ENCODE results near the gene TSPYL2. TPM values are rescaled to one million over a fixed set of nuclear protein-coding genes. Genes with fewer than 3 reads are reported as not detected.

TSPYL2 gene
- total RNA-seq, 2 donors from 2014 or later: 49.6 to 97.4 TPM

DNA sequence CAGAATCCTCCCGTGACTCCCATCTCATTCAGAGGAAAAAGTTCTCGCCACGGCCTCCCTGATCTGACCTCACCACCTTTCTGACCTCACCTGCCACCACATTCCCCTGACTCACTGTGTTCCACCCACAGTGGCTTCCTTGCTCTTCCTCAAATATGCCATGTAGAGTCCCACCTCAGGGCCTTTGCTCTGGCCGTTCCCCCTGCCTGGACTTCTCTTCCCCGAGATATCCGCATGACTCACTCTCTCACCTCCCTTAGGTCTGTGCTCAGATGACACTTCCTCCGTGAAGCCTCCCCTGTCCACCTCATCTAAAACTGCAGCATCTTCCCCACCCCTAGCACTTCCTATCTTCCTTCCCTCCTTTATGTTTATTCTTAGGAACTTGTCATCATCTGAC is 7.2 kb upstream of the TSPYL2 start:
- peak overlapping the region in 1 of 2 donors; percentile 14 for H3K27ac Mint-ChIP-seq
- DNase-seq (ENCODE audit: low spot score in 2 of 2): no peak
- H3K36me3 Mint-ChIP-seq: no peaks in the 10 kb centered on the region

DNA sequence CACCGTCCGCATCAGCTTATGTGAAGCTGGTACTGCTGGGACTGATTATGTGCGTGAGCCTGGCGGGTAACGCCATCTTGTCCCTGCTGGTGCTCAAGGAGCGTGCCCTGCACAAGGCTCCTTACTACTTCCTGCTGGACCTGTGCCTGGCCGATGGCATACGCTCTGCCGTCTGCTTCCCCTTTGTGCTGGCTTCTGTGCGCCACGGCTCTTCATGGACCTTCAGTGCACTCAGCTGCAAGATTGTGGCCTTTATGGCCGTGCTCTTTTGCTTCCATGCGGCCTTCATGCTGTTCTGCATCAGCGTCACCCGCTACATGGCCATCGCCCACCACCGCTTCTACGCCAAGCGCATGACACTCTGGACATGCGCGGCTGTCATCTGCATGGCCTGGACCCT is 5.5 kb upstream of the TSPYL2 start:
- no peak overlapping the region for H3K27ac Mint-ChIP-seq

More for the DNA sequence above, 7.2 kb upstream of the TSPYL2 start:
- H3K9me3 Mint-ChIP-seq: no peaks in the 10 kb centered on the region
- peak; percentile 16 to 62 for ATAC-seq

DNA sequence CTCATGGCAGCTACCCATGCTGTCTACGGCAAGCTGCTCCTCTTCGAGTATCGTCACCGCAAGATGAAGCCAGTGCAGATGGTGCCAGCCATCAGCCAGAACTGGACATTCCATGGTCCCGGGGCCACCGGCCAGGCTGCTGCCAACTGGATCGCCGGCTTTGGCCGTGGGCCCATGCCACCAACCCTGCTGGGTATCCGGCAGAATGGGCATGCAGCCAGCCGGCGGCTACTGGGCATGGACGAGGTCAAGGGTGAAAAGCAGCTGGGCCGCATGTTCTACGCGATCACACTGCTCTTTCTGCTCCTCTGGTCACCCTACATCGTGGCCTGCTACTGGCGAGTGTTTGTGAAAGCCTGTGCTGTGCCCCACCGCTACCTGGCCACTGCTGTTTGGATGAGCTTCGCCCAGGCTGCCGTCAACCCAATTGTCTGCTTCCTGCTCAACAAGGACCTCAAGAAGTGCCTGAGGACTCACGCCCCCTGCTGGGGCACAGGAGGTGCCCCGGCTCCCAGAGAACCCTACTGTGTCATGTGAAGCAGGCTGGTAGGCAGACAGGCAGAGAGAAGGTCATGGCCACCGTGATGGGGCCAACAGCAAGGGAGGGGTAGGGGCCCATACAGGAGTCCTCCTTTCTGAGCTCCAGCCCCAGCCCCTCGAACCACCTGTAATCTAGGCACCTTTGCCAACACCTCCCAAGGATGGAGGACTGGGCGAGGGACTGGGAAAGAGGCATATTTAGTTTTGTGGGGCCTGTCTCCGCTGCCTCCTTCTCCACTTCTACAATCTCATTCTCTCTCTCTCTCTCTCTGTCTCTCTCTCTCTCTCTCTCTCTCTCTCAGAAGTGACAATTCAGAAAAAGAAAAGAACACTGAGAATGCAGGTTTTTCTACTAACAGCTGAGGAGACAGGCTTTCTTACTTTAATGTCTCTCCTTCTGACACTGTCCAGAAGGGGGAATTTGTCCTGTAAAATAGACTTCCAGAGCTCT is 4.7 kb upstream of the TSPYL2 start:
- DNase-seq (ENCODE audit: low spot score in 2 of 2): no peak
- ATAC-seq: no peak
- no peaks in the 10 kb centered on the region for H3K9me3 Mint-ChIP-seq
- no peak overlapping the region for H3K27ac Mint-ChIP-seq
- peaks cover under 1 to 5% of the 10 kb centered on the region in 2 donors for H3K36me3 Mint-ChIP-seq

More for the DNA sequence above, 5.5 kb upstream of the TSPYL2 start:
- Mint-ChIP-seq H3K9me3 (no peaks in the 10 kb centered on the region), H3K36me3 (peaks cover 0 to under 1% of the 10 kb centered on the region in 2 donors)
- DNase-seq (ENCODE audit: low spot score in 2 of 2) (no peak), ATAC-seq (no peak)

DNA sequence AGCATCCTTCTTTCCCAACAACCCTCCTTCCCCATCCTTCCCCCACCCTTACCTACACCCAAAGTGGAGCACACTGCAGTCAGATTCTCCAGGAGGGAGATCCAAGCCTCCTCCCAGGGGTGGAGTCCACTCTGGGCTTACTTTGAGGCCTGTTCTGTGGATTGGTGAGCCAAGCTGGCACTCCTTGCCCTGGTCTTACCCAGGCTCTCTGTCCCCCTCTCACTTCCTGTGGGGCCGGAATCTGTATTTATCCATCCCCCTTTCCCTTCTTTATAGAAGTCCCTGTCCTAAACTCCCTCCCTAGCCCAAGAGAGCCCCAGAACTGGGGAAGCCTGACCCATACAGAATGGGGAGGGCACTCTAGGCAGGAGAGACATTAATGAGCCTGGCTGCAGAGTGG is 3.2 kb upstream of the TSPYL2 start:
- ATAC-seq (no peak), DNase-seq (ENCODE audit: low spot score in 2 of 2) (no peak)
- Mint-ChIP-seq H3K36me3 (peaks cover 13 to 19% of the 10 kb centered on the region in 2 donors), H3K9me3 (no peaks in the 10 kb centered on the region), H3K27ac (peak overlapping the region in 1 of 2 donors; percentile 22)

DNA sequence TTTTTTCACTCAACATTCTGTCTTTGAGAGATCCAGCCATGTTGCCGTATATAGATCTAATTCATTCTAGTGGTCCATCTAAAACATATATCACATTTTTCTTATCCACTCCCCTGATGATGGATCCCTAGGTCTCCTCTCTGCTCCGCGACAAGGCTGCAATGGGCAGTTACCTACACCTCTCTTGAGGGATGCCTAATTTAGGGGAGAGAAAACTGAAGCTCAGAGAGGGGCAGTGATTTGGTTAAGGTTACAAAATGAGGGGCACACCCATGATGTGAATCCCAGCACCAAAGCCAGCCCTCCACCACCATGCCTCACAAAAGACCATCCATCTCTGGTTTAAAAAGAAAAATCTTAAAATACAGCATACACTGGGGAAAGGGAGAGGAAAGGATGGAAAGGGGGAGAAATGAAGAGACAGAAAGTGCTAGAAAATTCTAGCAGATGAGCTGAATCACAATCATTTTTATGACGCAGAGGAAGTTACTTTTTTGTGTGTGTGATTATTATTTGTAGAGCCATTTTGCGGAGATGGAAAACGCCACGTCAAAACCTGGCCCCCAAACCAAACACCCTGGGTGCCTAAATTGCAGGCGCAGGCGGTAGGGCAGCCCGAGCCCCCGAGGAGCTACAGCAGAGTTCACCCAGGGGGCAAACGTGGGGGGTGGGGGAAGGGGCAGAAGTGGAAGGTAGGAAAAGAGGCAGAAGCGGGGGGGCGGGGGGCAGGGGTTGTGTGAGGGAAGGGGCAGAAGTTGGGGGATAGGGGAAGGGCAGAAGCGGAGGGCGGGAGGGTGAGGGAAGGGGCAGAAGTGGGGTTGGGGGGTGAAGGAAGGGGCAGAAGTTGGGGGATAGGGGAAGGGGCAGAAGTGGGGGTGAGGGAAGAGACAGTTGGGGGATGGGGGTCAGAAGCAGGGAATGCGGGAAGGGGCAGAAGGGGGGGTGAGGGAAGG is 1.3 kb upstream of the TSPYL2 start:
- no peak for ATAC-seq
- DNase-seq (ENCODE audit: low spot score in 2 of 2): no peak
- H3K9me3 Mint-ChIP-seq: no peaks in the 10 kb centered on the region
- H3K27ac Mint-ChIP-seq: peak overlapping the region; percentile 92 to 94
- peaks cover 29 to 31% of the 10 kb centered on the region in 2 donors for H3K36me3 Mint-ChIP-seq

DNA sequence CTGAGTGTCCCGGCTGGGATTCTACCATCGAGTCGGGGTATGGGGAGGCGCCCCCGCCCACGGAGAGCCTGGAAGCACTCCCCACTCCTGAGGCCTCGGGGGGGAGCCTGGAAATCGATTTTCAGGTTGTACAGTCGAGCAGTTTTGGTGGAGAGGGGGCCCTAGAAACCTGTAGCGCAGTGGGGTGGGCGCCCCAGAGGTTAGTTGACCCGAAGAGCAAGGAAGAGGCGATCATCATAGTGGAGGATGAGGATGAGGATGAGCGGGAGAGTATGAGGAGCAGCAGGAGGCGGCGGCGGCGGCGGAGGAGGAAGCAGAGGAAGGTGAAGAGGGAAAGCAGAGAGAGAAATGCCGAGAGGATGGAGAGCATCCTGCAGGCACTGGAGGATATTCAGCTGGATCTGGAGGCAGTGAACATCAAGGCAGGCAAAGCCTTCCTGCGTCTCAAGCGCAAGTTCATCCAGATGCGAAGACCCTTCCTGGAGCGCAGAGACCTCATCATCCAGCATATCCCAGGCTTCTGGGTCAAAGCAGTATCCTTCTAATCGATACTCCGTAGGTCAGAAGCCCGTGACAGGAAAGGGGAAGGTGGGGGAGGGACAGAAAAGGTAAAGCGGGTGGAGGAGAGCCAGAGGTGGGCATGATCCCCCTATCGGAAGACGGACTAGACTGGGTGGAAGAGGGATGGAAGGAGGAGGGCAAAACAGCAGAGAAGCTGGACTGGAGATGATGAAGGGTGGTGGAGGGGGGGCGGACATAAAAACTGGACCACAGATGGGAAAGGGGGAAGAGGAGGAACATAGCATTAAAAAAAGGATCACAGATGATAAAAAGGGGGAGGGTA is 828 bp downstream of the TSPYL2 start:
- peaks cover 33 to 34% of the 10 kb centered on the region in 2 donors for H3K36me3 Mint-ChIP-seq

DNA sequence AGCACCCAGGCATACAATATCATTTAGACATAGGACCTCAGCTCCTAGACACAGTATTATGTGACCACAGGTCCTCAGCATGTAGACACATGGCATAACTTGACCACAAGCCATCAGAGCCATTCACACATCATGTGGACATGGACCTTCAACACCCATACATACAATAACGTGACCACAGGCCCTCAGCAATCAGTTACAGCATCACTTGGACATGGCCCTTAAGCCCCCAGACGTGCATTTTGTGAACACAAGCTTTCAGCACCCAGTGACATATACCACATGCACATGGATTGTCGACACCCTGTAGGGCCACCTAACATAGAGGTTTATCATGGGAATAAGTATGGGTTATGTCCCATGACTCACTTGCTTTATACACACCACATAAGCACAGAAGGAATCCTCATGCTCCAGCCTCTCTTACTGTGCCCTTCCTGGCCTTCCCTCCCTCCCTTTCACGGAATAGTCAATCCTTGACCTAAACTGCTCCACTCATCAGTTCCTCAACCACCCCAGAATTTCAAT is 1.9 kb downstream of the TSPYL2 start:
- Mint-ChIP-seq H3K9me3 (no peaks in the 10 kb centered on the region), H3K27ac (peak overlapping the region; percentile 91 to 96), H3K36me3 (peaks cover 38% of the 10 kb centered on the region in 2 donors)
- ATAC-seq: peak in 1 of 2 donors; percentile 3
- DNase-seq (ENCODE audit: low spot score in 2 of 2): no peak

More for the DNA sequence above, 828 bp downstream of the TSPYL2 start:
- Mint-ChIP-seq H3K27ac (peak overlapping the region; percentile 91 to 96), H3K9me3 (no peaks in the 10 kb centered on the region)
- DNase-seq (ENCODE audit: low spot score in 2 of 2) (no peak), ATAC-seq (no peak)

DNA sequence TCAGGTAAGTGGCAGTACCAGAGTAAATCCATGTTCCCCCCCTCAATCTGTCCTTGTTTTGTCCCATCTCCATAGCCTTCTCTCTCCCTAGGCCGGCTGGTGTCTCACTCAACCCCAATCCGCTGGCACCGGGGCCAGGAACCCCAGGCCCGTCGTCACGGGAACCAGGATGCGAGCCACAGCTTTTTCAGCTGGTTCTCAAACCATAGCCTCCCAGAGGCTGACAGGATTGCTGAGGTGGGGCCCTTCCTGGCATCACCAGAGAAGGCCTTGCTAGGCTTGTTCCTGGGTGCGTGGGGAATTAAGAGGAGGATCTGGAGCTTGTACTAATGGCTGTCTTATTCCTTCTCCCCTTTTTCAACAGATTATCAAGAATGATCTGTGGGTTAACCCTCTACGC is 2.7 kb downstream of the TSPYL2 start:
- ATAC-seq (no peak), DNase-seq (ENCODE audit: low spot score in 2 of 2) (no peak)
- Mint-ChIP-seq H3K27ac (peak overlapping the region; percentile 82 to 96), H3K9me3 (no peaks in the 10 kb centered on the region), H3K36me3 (peaks cover 38% of the 10 kb centered on the region in 2 donors)

DNA sequence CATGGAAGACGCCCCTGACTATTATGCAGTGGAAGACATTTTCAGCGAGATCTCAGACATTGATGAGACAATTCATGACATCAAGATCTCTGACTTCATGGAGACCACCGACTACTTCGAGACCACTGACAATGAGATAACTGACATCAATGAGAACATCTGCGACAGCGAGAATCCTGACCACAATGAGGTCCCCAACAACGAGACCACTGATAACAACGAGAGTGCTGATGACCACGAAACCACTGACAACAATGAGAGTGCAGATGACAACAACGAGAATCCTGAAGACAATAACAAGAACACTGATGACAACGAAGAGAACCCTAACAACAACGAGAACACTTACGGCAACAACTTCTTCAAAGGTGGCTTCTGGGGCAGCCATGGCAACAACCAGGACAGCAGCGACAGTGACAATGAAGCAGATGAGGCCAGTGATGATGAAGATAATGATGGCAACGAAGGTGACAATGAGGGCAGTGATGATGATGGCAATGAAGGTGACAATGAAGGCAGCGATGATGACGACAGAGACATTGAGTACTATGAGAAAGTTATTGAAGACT is 3.6 kb downstream of the TSPYL2 start:
- Mint-ChIP-seq H3K36me3 (peaks cover 38% of the 10 kb centered on the region in 2 donors), H3K9me3 (no peaks in the 10 kb centered on the region)
- no peak for DNase-seq (ENCODE audit: low spot score in 2 of 2)

DNA sequence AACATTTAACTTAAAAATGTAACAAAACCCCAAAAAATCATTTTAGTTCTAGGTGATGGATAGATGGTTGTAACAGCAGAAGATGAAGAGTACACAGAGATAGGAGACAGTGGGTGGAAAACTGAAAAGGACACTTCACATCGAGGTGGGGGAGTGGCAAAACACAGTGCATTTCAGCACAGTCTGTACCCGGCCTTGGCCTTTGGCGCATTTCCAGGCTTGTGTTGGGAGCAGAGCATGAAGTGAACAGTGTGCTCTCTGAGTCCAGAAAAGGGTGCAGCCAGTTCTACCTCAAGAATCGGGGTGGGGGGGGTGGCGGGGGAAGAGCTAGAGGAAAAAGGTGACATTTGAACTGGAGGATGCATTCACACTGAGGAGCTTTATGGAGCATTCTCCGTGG is 4.3 kb downstream of the TSPYL2 start:
- peaks cover 38% of the 10 kb centered on the region in 2 donors for H3K36me3 Mint-ChIP-seq
- H3K27ac Mint-ChIP-seq: peak overlapping the region in 1 of 2 donors; percentile 96
- DNase-seq (ENCODE audit: low spot score in 2 of 2) (no peak), ATAC-seq (no peak)
- H3K9me3 Mint-ChIP-seq: no peaks in the 10 kb centered on the region

More for the DNA sequence above, 3.6 kb downstream of the TSPYL2 start:
- H3K27ac Mint-ChIP-seq: peak overlapping the region; percentile 75 to 96
- ATAC-seq: no peak

DNA sequence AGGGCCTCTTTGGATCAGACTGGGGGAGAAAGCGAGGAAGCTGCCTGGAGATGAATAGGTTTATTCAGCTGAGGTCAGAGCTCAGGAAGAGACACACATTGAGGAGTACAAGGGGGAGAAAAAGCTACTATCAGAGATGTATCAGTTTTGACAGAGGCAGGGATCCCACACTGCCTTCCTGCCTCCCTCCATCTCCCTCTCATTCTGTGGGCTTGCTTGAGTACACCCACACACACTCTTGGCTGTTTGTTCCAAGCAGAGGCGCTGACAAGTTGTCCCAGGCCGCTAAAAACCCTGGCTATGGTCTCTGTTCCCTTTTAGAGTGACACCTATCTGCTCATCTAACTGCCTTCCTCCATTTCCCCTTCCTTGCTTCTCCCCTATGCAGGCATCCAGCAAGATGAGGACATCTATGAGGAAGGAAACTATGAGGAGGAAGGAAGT is 5.2 kb downstream of the TSPYL2 start:
- DNase-seq (ENCODE audit: low spot score in 2 of 2) (no peak), ATAC-seq (no peak)
- peak overlapping the region; percentile 44 to 96 for H3K27ac Mint-ChIP-seq
- no peaks in the 10 kb centered on the region for H3K9me3 Mint-ChIP-seq
- peaks cover 33 to 38% of the 10 kb centered on the region in 2 donors for H3K36me3 Mint-ChIP-seq

DNA sequence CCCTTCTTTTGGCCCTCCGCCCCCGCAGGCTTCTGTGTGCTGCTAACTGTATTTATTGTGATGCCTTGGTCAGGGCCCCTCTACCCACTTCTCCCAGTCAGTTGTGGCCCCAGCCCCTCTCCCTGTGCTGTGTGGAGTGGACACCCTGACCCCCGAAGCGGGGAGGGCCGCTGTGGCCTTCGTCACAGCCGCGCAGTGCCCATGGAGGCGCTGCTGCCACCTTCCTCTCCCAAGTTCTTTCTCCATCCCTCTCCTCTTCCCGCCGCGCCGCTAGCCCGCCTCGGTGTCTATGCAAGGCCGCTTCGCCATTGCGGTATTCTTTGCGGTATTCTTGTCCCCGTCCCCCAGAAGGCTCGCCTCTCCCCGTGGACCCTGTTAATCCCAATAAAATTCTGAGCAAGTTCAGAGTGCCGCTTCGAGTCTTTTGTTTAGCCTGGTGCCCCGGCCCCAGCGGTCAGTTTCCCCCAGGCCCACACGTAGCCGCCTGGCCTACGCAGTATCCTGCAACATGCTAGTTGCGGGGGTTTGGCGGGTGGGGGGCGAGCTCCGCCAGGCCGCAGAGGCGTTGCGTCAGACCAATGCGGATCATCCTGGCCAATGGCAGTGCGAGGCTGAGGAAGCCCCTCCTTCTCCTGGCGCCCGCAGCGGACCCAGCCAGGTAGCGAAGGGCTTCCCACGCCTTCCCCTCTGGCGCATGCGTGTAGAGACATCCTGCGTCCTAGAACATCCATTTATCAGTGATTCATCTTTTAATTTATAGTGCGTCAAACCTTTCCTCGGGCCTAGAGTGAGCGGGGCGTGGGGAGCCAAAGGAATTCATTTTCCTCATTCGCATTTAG is 6.2 kb downstream of the TSPYL2 start:
- Mint-ChIP-seq H3K27ac (peak overlapping the region; percentile 94 to 96), H3K9me3 (no peaks in the 10 kb centered on the region), H3K36me3 (peaks cover 25 to 30% of the 10 kb centered on the region in 2 donors)
- peak; percentile 70 to 82 for DNase-seq (ENCODE audit: low spot score in 2 of 2)
- ATAC-seq: peak; percentile 56 to 74

DNA sequence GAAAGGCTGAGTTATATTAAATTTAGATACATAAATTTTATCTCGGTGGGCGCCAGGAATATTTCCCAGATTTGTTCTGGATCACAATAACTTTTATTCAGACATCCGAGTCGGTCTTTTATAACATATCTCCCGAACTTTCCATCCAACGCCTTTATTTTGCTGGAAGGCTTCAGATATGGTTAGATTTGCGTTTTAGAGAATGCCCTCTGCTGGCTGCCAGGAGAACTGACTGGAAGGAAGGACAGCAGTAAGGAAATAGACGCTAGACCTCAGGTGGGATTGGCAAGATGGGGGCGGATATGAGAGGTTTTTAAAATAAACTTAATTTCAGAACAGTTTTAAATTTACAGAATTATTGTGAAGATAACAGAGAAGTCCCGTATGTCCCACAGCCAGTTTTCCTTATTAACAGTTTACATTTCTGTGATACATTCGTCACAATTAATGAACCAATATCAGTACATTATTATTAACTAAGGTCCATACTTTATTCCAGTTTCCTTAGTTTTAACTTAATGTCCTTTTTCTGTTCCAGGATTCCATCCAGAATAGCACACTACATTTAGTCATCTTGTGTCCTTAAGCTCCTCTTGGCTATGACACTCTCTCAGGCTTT is 7.2 kb downstream of the TSPYL2 start:
- no peak for ATAC-seq
- H3K27ac Mint-ChIP-seq: peak overlapping the region; percentile 94 to 96

DNA sequence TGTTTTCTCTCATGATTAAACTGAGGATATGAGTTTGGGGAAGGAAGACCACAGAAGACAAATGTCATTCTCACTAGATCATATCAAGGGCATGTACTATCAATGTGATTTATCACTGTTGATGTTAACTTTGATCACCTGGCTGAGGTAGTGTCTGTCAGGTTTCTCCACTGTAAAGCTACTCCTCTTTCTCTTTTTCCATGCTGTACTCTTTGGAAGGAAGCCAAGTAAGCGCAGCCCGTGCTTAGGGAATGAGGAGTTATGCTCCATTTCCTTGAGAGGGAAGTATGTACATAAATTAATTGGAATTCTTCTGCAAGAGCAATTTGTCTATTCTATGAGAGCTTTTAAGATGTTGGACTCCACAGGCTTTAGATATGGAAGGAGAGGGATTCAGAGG is 7.8 kb downstream of the TSPYL2 start:
- ATAC-seq: no peak

More for the DNA sequence above, 7.2 kb downstream of the TSPYL2 start:
- H3K9me3 Mint-ChIP-seq: no peaks in the 10 kb centered on the region
- peaks cover 15 to 23% of the 10 kb centered on the region in 2 donors for H3K36me3 Mint-ChIP-seq
- DNase-seq (ENCODE audit: low spot score in 2 of 2): no peak

More for the DNA sequence above, 7.8 kb downstream of the TSPYL2 start:
- Mint-ChIP-seq H3K36me3 (peaks cover 17 to 20% of the 10 kb centered on the region in 2 donors), H3K9me3 (no peaks in the 10 kb centered on the region), H3K27ac (no peak overlapping the region)
- no peak for DNase-seq (ENCODE audit: low spot score in 2 of 2)

Data from activated naive CD4-positive, alpha-beta T cell treated with anti-CD3 and anti-CD28 coated beads, Interleukin-2, amount 50 U/mL, for 72 hours (primary cell).